Measurements from ENCODE around the gene TMEM9B. TPM values are rescaled to one million over a fixed set of nuclear protein-coding genes. Genes with fewer than 3 reads are reported as not detected.
A peak's percentile ranks its signal among the peaks of the same experiment; 100 is the strongest.
"Not testable (repeated sequence)": the region's sequence is repeated elsewhere in the genome, so short reads cannot be mapped to it uniquely, and the experiment has no call there.

The TMEM9B gene
- 10 to 100 TPM; 63.0 to 78.4 (median 74.9) TPM for polyA plus RNA-seq (ENCODE audit: insufficient read length in 4 of 4)

- DNase-seq (ENCODE audit: low read depth in 4 of 4, low spot score in 3 of 4): peak; percentile 72 to 87 (median 78)
These were observed at the start of gene TMEM9B for GRCh38 chr11:8964324-8965320. TMEM9B (minus strand) TSS chr11:8964442; CDS start chr11:8964313, 129 bp downstream.

GRCh38 chr11:9013373-9013772 lies 49.1 kb upstream of the TMEM9B start:
- no peak for DNase-seq (ENCODE audit: low read depth in 4 of 4, low spot score in 3 of 4)

- DNase-seq (ENCODE audit: low read depth in 4 of 4, low spot score in 3 of 4): not testable (repeated sequence)
These were observed 45.3 kb upstream of the TMEM9B start for GRCh38 chr11:9009538-9009937.

DNA sequence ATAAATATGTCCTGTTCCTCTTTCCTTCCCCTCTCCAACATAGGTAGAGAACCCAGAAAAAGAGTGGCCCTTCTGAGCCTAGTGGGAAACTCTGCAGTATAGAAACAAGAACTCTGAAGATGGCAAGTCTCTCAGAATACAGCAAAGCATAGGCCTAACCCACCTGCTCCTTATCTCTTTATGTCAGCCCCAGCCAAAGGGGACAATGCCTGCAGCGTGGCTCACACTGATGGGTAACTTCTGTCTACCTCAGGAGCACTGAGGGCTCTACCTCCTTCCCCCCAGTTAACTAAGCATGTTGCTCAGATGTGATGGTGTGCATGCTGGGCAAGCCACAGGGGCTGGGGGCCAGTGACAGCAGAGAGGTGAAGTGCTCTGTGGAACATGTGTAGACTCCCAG lies 44.4 kb upstream of the TMEM9B start:
- no peak for DNase-seq (ENCODE audit: low read depth in 4 of 4, low spot score in 3 of 4)

- DNase-seq (ENCODE audit: low read depth in 4 of 4, low spot score in 3 of 4): no peak
These were observed 43.8 kb upstream of the TMEM9B start for GRCh38 chr11:9008011-9008550.

DNA sequence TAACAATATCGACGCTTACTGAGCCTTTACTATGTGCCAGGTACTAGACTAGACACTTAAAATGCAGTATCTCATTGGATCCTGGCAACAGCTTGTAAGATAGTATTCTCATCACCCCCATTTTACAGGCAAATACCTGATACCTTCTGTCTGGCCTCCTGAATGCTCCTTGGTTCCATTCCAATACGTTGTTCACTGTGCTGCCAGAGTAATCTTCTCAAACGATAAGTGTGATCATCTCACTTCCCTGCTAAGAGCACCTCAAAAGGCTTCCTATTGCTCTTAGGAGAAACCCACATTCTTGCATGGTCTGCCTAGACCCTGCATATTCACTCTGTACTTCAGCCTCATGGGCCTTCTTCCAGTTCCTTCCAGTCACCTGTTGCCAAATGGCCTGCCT lies 40.8 kb upstream of the TMEM9B start:
- no peak for DNase-seq (ENCODE audit: low read depth in 4 of 4, low spot score in 3 of 4)

GRCh38 chr11:9004183-9004926 lies 40.1 kb upstream of the TMEM9B start:
- DNase-seq (ENCODE audit: low read depth in 4 of 4, low spot score in 3 of 4): no peak

GRCh38 chr11:9003573-9004182 lies 39.4 kb upstream of the TMEM9B start, which contains the start of gene NRIP3:
NRIP3 (minus strand) TSS chr11:9004001; CDS start chr11:9003935, 66 bp downstream.
- DNase-seq (ENCODE audit: low read depth in 4 of 4, low spot score in 3 of 4): peak in 3 of 4 donors; percentile 28 to 47 (median 35)

GRCh38 chr11:9002920-9003572 lies 38.8 kb upstream of the TMEM9B start:
- no peak for DNase-seq (ENCODE audit: low read depth in 4 of 4, low spot score in 3 of 4)

DNA sequence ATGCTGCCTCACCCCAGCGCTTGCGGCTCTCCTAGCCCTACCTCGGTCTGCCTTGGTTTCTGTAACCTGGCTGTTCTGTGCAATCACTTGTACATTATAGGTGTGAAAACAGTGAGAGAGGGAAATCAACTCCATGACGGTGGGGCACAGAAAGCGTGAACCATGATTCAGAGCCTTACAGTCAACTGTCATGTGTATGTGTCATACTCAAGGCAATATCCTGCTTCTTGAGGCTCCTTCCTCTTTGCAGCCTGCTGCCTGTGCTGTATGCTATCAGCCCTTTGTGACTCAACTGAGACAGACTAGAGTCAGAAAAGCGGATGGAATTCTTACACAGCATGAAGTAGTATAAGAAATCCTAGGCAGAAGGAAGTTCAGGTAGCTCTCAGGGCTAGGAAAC lies 37.5 kb upstream of the TMEM9B start:
- no peak for DNase-seq (ENCODE audit: low read depth in 4 of 4, low spot score in 3 of 4)

- no peak for DNase-seq (ENCODE audit: low read depth in 4 of 4, low spot score in 3 of 4)
These were observed 33.8 kb upstream of the TMEM9B start for GRCh38 chr11:8998017-8998416.

DNA sequence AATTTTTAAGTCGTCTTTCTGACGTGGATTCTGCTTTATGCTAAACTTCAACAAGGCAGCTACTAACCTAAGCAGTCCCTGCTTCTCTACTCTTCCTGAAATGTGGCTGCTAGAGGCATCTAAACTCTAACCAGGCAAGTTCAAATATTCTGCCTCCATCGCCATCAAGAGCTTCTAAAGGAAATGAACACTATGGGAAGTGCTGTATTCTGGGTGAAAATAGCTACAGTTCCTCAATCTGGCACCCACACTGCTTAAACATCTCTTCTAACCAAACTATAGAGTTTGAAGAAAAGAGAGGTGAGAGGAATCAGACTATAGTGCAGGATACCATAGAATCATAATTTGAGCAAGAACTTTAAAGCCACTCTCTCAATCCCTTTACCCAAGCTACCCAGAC lies 33.2 kb upstream of the TMEM9B start:
- DNase-seq (ENCODE audit: low read depth in 4 of 4, low spot score in 3 of 4): no peak

GRCh38 chr11:8989453-8989852 lies 25.2 kb upstream of the TMEM9B start:
- no peak for DNase-seq (ENCODE audit: low read depth in 4 of 4, low spot score in 3 of 4)

GRCh38 chr11:8988329-8989234 lies 24.3 kb upstream of the TMEM9B start:
- no peak for DNase-seq (ENCODE audit: low read depth in 4 of 4, low spot score in 3 of 4)

- no peak for DNase-seq (ENCODE audit: low read depth in 4 of 4, low spot score in 3 of 4)
These were observed 23.2 kb upstream of the TMEM9B start for GRCh38 chr11:8987446-8987845.

- DNase-seq (ENCODE audit: low read depth in 4 of 4, low spot score in 3 of 4): not testable (repeated sequence)
These were observed 22.5 kb upstream of the TMEM9B start for GRCh38 chr11:8986772-8987171.

- no peak for DNase-seq (ENCODE audit: low read depth in 4 of 4, low spot score in 3 of 4)
These were observed 21.2 kb upstream of the TMEM9B start for GRCh38 chr11:8985462-8985861.

- no peak for DNase-seq (ENCODE audit: low read depth in 4 of 4, low spot score in 3 of 4)
These were observed 19.3 kb upstream of the TMEM9B start for GRCh38 chr11:8983552-8983951.

- DNase-seq (ENCODE audit: low read depth in 4 of 4, low spot score in 3 of 4): no peak
These were observed 16.2 kb upstream of the TMEM9B start for GRCh38 chr11:8980485-8980884.

Data from right renal pelvis (tissue), 4 donors.